HEK293T (cell line): ENCODE measurements around the gene CDV3.

Experiments used
- CTCF ChIA-PET: fragments of 350-600 bp; formaldehyde crosslinking; extraction: SDS; loops from one replicate; lab custom pipeline; 2021; ENCODE audit warnings: antibody characterized with exemption, inconsistent platforms; lab: Yijun Ruan, JAX
- POLR2A ChIA-PET: fragments of 350-600 bp; formaldehyde crosslinking; extraction: SDS; loops from one replicate; lab custom pipeline; 2020; ENCODE audit warnings: antibody characterized with exemption, inconsistent platforms; lab: Yijun Ruan, JAX
- DNase-seq: peaks from one replicate; pipeline ENCODE4 v3.0.0; 2012; ENCODE audit warnings: mixed read lengths; ENCODE audit errors: extremely low spot score
- ARNT ChIP-seq: fragments of 450-650 bp; IDR thresholded peaks from 2 replicates; pipeline ENCODE4 v1.6.1; 2017; ENCODE audit warnings: mild to moderate bottlenecking
- BHLHE40 ChIP-seq: fragments of 450-650 bp; IDR thresholded peaks from 2 replicates; pipeline ENCODE4 v1.6.1; 2016; ENCODE audit warnings: mild to moderate bottlenecking, moderate library complexity, borderline replicate concordance
- CTBP1 ChIP-seq: fragments of 450-650 bp; IDR thresholded peaks from 2 replicates; pipeline ENCODE4 v1.6.1; 2016; ENCODE audit warnings: borderline replicate concordance
- ELF4 ChIP-seq: fragments of 450-650 bp; IDR thresholded peaks from 2 replicates; pipeline ENCODE4 v1.6.1; 2017; ENCODE audit warnings: antibody characterized with exemption
- FOXA1 ChIP-seq: fragments of 450-650 bp; IDR thresholded peaks from 2 replicates; pipeline ENCODE4 v1.6.1; 2016; ENCODE audit warnings: mild to moderate bottlenecking
- FOXK2 ChIP-seq: fragments of 450-650 bp; IDR thresholded peaks from 2 replicates; pipeline ENCODE4 v1.6.1; 2016; ENCODE audit warnings: mild to moderate bottlenecking
- FOXM1 ChIP-seq: fragments of 450-650 bp; IDR thresholded peaks from 2 replicates; pipeline ENCODE4 v1.6.1; 2017; ENCODE audit warnings: mild to moderate bottlenecking, borderline replicate concordance
- HDGF ChIP-seq: fragments of 450-650 bp; IDR thresholded peaks from 2 replicates; pipeline ENCODE4 v1.6.1; 2017; ENCODE audit warnings: antibody characterized with exemption, borderline replicate concordance
- L3MBTL2 ChIP-seq: fragments of 450-650 bp; conservative IDR thresholded peaks from 2 replicates; pipeline ENCODE4 v1.6.1; 2016; ENCODE audit warnings: mild to moderate bottlenecking
- LEF1 ChIP-seq: fragments of 450-650 bp; IDR thresholded peaks from 2 replicates; pipeline ENCODE4 v1.6.1; 2017; ENCODE audit warnings: mild to moderate bottlenecking, borderline replicate concordance
- NFRKB ChIP-seq: fragments of 450-650 bp; IDR thresholded peaks from 2 replicates; pipeline ENCODE4 v1.6.1; 2016; ENCODE audit warnings: mild to moderate bottlenecking, moderate library complexity
- SP1 ChIP-seq: fragments of 450-650 bp; IDR thresholded peaks from 2 replicates; pipeline ENCODE4 v1.6.1; 2017
- SUZ12 ChIP-seq: fragments of 450-650 bp; IDR thresholded peaks from 2 replicates; pipeline ENCODE4 v1.6.1; 2016; ENCODE audit warnings: mild to moderate bottlenecking
- TARDBP ChIP-seq: fragments of 450-650 bp; IDR thresholded peaks from 2 replicates; pipeline ENCODE4 v1.6.1; 2016
- ZNF384 ChIP-seq: fragments of 450-650 bp; IDR thresholded peaks from 2 replicates; pipeline ENCODE4 v1.6.1; 2016
- TF ChIP-seq, protein P1 (sequence below): fragments of 450-650 bp; IDR thresholded peaks from 2 replicates; pipeline ENCODE4 v1.6.1; 2016

The CDV3 gene

DNA sequence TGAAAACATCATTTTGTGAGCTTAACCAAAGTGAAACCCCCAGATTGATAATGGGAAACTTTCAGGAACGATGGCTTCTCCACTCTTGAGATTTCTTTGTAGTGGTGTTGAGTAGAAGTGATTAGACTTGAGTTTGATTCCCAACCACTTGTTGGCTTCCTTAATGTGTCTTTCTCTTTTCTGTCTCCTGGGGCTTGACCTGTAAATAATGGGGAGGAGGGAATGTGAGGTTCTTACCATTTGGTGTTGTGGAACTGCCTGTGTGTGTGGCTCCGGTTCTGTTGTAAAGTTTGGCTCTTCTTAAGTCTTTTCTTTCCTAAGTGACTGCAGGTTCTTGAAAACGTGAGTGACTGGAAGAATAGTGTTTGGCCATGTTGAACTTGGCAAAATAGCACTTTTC is 2.7 kb downstream of the CDV3 start:
- POLR2A ChIA-PET, result no interaction called here
- TF ChIP-seq FOXM1 (no peak), L3MBTL2 (no peak), TARDBP (no peak), NFRKB (no peak), BHLHE40 (no peak), SP1 (no peak), FOXA1 (no peak), ELF4 (no peak), LEF1 (no peak), ZNF384 (no peak), HDGF (no peak)
- TF ChIP-seq, protein P1, sequence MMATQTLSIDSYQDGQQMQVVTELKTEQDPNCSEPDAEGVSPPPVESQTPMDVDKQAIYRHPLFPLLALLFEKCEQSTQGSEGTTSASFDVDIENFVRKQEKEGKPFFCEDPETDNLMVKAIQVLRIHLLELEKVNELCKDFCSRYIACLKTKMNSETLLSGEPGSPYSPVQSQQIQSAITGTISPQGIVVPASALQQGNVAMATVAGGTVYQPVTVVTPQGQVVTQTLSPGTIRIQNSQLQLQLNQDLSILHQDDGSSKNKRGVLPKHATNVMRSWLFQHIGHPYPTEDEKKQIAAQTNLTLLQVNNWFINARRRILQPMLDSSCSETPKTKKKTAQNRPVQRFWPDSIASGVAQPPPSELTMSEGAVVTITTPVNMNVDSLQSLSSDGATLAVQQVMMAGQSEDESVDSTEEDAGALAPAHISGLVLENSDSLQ, result no peak
- no peak for DNase-seq
- CTCF ChIA-PET, result no interaction called here

DNA sequence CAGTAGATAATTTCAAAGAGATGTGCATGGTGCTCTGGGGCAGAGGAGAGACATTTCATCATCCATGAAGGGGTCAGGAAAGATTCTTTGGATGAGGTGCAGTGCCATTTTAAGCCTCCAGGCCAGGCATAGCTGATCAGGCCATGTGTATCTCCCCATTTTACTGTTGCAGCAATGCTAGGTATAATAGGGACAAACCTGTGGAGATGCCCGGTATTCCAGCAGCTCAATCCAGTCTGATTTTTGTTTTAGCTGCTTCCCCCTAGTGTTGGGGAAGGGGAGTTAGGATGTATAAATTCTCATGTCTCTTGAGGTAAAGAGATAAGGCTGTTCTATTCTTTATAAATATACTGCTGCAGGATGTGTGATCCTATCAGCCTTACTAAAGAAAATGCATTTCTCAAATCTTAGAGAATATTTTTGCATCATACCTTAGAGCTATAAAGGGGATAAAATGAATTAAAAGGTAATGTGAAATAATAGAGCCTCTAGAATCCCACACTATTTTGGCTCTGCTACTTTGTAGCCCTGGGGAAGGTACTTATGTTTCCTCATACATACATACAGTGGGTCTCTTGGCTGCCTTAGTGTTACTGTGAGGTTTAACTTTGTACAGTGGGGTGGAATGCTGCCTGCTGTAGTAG is 5.2 kb downstream of the CDV3 start:
- peak; percentile 59 for DNase-seq
- TF ChIP-seq LEF1 (no peak), FOXA1 (no peak), HDGF (no peak), TARDBP (no peak), ZNF384 (no peak), SUZ12 (no peak), SP1 (no peak), BHLHE40 (no peak), CTBP1 (no peak), L3MBTL2 (no peak), ELF4 (no peak), FOXM1 (no peak), NFRKB (no peak), FOXK2 (no peak), ARNT (no peak)
- TF ChIP-seq, protein P1, result no peak
- ChIA-PET POLR2A (no interaction called here), CTCF (interaction anchor here (0.5 to 0.9 kb wide), 3 partner anchors 88 to 229 kb away, joined by 3 to 4 read pairs (median 3); no protein-coding TSS in a partner anchor)

DNA sequence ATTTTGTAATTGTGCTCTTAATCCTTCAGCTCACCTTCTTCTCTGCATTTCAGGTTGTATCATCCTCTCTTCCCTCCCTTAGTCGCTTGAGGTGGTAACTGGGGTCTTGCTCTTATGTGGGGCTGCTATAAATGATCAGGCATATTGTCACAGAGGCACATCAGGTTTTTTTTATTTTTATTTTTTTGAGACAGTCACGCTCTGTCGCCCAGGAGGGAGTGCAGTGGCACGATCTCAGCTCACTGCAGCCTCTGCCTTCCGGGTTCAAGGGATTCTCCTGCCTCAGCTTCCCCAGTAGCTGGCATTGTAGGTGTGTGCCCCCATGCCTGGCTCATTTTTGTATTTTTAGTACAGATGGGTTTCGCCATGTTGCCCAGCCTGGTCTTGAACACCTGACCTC is 9.9 kb downstream of the CDV3 start:
- ChIA-PET CTCF (no interaction called here), POLR2A (interaction anchor here (1.0 kb wide), 1 partner anchor 10 kb away, joined by 3 read pairs; no protein-coding TSS in a partner anchor)
- TF ChIP-seq ZNF384, result no peak
- no peak for TF ChIP-seq LEF1
- no peak for TF ChIP-seq FOXA1
- no peak for TF ChIP-seq SUZ12
- no peak for TF ChIP-seq FOXK2
- TF ChIP-seq, protein P1, result no peak
- no peak for TF ChIP-seq NFRKB
- TF ChIP-seq TARDBP, result no peak
- no peak for TF ChIP-seq ELF4
- no peak for TF ChIP-seq SP1
- no peak for DNase-seq

DNA sequence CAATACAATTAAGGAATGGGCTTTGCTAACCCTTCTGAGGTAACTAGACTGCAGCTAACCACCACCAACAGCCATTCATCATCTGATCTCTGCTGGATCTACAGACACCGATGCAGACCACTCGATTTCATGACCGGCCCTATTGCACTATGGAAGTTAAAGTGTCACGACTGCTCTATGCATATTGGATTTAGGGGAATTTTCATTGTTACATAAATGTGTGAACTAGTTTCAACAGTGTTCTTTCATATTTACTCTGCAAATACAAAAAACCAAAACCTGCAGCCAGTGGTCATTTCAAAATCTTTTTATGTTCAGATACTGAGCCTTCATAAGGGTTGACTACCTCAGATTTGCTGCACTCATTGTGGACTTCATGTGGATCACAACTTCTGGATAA is 14.5 kb downstream of the CDV3 start:
- no peak for TF ChIP-seq FOXK2
- TF ChIP-seq CTBP1, result no peak
- TF ChIP-seq HDGF, result no peak
- no peak for TF ChIP-seq FOXM1
- no peak for TF ChIP-seq SP1
- no peak for TF ChIP-seq LEF1
- TF ChIP-seq NFRKB, result no peak
- no peak for TF ChIP-seq TARDBP
- TF ChIP-seq BHLHE40, result no peak
- no peak for TF ChIP-seq SUZ12
- no peak for TF ChIP-seq ELF4
- no peak for TF ChIP-seq ZNF384
- no peak for TF ChIP-seq ARNT
- no peak for TF ChIP-seq L3MBTL2
- TF ChIP-seq, protein P1, result no peak
- no peak for TF ChIP-seq FOXA1
- ChIA-PET POLR2A (no interaction called here), CTCF (no interaction called here)
- DNase-seq, result no peak

DNA sequence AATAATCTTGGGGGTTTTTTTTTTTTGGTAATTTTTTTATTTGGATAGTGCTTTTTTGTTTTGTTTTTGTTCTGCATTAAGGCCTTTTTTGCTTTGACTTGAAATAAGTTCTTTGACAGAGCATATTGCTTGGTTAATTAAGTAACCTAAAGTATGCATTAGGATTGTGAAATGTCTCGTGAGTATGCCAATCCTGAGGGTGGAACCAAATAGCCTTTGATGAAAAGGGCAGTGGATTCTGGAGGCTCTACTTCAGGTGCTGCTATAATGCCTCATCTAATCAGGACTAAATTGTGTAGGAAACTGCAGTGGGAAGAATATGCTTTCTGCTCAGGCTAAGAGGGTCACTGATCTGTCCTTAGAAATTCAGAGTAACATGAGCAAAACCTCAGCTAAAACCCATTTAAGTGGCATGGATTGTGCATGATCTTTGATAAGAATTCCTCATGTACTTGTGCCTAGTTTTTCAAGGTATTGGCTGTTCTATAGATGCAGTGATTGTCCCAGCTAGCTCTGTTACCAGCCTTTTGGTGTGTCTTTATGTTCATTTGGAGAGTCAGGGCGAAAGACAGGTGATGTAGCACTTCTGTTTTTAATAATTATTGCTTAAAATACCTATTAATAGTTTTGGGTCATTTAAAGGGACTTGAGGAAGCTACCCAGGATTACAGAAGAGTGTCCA is 15.4 kb downstream of the CDV3 start:
- CTCF ChIA-PET, result no interaction called here
- no peak for DNase-seq
- POLR2A ChIA-PET, result no interaction called here
- no peak for TF ChIP-seq CTBP1
- TF ChIP-seq ZNF384, result no peak
- no peak for TF ChIP-seq ELF4
- TF ChIP-seq ARNT, result no peak
- TF ChIP-seq FOXA1, result no peak
- no peak for TF ChIP-seq TARDBP

DNA sequence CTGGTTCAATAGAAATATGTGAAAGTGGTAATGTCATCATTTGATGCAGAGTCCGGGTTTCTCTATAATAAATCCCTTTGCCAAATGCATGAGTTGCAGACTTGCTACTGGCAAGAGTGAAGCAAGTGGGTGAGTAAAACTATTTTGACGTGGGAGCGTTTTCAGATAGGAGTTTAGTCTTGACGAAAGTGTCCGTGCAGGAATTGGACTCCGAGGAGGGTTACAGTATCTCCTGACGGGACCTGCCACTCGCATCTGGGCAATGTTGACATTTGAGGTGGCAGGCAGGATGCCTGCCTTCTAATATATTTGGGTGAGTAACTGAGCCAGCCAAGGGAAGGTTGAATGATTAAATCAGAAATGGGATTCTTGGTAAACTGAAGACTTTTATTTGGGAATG is 16.0 kb downstream of the CDV3 start:
- TF ChIP-seq, protein P1, result no peak
- no peak for TF ChIP-seq ARNT
- TF ChIP-seq CTBP1, result no peak
- no peak for TF ChIP-seq SUZ12
- no peak for TF ChIP-seq FOXA1
- TF ChIP-seq FOXK2, result no peak
- TF ChIP-seq TARDBP, result no peak
- TF ChIP-seq NFRKB, result no peak
- TF ChIP-seq BHLHE40, result no peak
- TF ChIP-seq LEF1, result no peak
- TF ChIP-seq HDGF, result no peak
- no peak for TF ChIP-seq L3MBTL2
- POLR2A ChIA-PET, result no interaction called here
- CTCF ChIA-PET, result no interaction called here

More for the DNA sequence above, 16.0 kb downstream of the CDV3 start:
- no peak for DNase-seq
